GM10248 (cell line): ENCODE measurements around the gene ABLIM1.

ENCODE experiments used
- CTCF ChIA-PET: fragments of 300-600 bp; sonication (Branson Sonifier 250); formaldehyde crosslinking; extraction: SDS; loops from one replicate; lab custom pipeline; 2021; ENCODE audit warnings: antibody characterized with exemption; lab: Yijun Ruan, JAX
- POLR2A ChIA-PET: fragments of 350-650 bp; sonication (Branson Sonifier 250); formaldehyde crosslinking; extraction: SDS; loops from one replicate; lab custom pipeline; 2020; ENCODE audit warnings: antibody characterized with exemption; lab: Yijun Ruan, JAX
- DNase-seq: peaks from one replicate; pipeline ENCODE4 v3.0.0; 2012; ENCODE audit errors: extremely low spot score
- TF ChIP-seq, protein P1 (sequence below): IDR thresholded peaks from 2 replicates; pipeline ENCODE4 v1.5.1; 2012; ENCODE audit warnings: mild to moderate bottlenecking, low read depth; ENCODE audit errors: extremely low read depth, missing control alignments, control extremely low read depth

Gene ABLIM1

DNA sequence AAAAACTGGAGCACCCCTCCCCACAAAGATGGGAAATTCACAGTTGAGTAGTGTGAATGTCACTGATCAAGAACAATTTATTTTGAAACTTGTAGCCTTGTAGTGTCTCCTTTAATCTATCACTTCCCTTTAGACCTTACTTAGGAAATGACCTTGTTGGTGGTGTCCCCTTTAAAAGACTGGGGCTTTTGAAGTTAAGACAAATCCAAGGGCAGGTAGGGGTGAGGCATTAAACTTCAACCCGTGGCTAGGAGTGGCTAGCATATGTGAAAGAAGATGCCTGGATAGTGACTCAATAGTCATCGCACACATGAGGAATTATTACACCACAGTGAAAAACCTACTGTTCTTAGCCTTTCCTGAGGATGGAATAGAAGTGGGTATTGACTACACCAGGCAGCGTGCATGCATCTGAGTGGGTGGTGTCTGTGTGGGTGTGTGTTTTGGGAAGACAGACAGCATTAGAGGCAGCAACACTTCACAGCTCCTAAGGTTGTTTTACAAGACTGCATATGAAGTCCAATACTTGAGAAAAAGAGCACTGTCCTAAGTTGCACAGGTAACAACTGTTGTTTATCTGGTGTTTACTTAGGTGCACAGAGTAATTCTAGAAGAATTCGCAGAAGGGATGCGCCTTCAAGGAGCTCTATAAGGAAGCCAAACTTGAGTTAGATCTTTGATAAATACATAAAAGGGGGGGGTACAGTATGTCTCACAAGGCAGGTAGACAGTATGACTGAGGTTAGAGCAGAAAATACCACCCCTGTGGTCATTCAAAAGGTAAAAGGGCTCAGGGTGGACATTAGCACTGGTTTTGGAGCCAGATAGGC is 32.9 kb downstream of the ABLIM1 start:
- TF ChIP-seq, protein P1, sequence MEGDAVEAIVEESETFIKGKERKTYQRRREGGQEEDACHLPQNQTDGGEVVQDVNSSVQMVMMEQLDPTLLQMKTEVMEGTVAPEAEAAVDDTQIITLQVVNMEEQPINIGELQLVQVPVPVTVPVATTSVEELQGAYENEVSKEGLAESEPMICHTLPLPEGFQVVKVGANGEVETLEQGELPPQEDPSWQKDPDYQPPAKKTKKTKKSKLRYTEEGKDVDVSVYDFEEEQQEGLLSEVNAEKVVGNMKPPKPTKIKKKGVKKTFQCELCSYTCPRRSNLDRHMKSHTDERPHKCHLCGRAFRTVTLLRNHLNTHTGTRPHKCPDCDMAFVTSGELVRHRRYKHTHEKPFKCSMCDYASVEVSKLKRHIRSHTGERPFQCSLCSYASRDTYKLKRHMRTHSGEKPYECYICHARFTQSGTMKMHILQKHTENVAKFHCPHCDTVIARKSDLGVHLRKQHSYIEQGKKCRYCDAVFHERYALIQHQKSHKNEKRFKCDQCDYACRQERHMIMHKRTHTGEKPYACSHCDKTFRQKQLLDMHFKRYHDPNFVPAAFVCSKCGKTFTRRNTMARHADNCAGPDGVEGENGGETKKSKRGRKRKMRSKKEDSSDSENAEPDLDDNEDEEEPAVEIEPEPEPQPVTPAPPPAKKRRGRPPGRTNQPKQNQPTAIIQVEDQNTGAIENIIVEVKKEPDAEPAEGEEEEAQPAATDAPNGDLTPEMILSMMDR, result no peak
- no peak for DNase-seq
- ChIA-PET POLR2A (no interaction called here), CTCF (interaction anchor here (0.8 kb wide), 1 partner anchor 154 kb away, joined by 3 read pairs; no protein-coding TSS in a partner anchor)

DNA sequence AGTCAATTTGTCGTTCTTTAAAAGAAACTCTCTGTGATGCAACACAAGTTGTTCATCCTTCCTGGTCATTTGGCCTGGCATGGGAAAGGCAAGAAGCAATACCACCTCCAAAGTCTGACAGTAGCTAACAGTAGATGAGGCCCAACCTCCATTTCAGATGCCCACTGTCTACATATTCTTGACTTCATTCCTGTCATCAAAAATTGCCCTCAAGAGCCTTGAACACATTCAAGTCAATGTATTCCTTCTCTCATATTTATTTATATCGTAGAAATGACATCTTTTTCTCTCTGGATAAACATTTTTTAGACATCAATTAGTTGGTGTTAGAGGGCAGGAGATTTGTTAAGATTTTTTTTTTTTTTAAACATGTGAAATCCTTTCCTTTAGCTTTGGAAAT is 33.7 kb downstream of the ABLIM1 start:
- POLR2A ChIA-PET, result no interaction called here
- CTCF ChIA-PET, result no interaction called here
- TF ChIP-seq, protein P1, result no peak
- no peak for DNase-seq

DNA sequence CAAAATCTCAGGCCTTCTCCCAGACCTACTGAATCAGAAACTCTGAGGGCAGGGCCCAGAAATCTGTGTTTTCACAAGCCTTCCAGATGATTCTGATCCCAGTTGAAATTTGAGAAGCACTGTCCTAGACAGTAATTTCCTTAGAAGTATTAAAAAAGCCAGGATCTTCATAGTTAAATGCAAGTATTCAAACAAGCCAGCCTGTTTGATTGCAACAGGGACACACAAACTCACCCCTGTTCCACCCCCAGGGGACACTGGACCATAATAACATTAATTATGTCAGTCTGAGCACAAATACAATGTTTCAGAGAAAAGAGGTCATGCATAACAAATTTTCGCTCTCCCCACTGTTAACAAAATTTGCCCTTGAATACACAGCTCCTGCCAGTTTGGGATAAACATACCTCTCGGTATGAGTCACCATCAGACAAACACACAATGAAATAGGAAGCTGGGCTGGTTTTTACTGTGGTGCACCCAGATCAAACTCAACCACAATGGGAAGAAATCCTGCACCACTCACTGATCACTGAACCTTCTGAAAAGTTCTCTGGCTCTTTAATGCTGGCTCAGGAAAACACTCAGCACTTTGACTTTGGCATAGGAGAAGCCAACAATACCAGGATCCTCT is 34.3 kb downstream of the ABLIM1 start:
- CTCF ChIA-PET, result interaction anchor here (1.1 kb wide), 1 partner anchor 8 kb away, joined by 3 read pairs; no protein-coding TSS in a partner anchor
- no peak for DNase-seq

GRCh38 chr10:114623155-114623554 is 34.9 kb downstream of the ABLIM1 start:
- TF ChIP-seq, protein P1, result no peak
- no peak for DNase-seq
- CTCF ChIA-PET, result interaction anchor here (1.1 kb wide), 1 partner anchor 9 kb away, joined by 3 read pairs; no protein-coding TSS in a partner anchor
- POLR2A ChIA-PET, result no interaction called here

More for the DNA sequence above, 34.3 kb downstream of the ABLIM1 start:
- POLR2A ChIA-PET, result no interaction called here
- TF ChIP-seq, protein P1, result no peak

- POLR2A ChIA-PET, result no interaction called here
- TF ChIP-seq, protein P1, result no peak
- CTCF ChIA-PET, result interaction anchor here (0.7 kb wide), 1 partner anchor 9 kb away, joined by 3 read pairs; no protein-coding TSS in a partner anchor
- DNase-seq, result no peak
Observed at GRCh38 chr10:114618722-114619121, 39.4 kb downstream of the ABLIM1 start.

DNA sequence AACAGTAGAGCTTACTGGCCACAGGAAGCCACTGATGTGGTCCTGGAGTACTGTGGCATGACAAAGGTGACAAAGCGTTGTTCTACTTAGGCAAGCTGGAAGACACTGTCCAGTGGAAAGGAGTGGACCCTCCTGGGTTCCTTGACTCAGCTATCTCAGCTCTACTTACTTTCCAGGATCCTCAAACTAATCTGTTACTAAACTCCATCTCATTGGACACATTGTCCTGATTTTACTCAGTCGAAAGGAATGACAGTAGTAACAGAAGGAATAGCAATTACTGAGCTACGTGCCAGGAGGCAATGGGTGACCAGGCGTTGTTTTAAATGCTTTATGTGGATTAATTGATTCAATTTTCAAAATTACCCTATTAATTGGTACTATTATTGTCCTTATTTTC is 41.6 kb downstream of the ABLIM1 start:
- POLR2A ChIA-PET, result no interaction called here
- DNase-seq, result no peak
- CTCF ChIA-PET, result interaction anchor here (0.9 to 1.3 kb wide), 5 partner anchors 19 to 96 kb away, joined by 3 to 4 read pairs (median 3); no protein-coding TSS in a partner anchor
- TF ChIP-seq, protein P1, result no peak
